DMS79 treated with DMSO at 0.1 percent for 48 hours (cell line): ENCODE results near the gene OR5AS1.
"Not testable (repeated sequence)": the region's sequence is repeated elsewhere in the genome, so short reads cannot be mapped to it uniquely, and the experiment has no call there.

Experiments
- DNase-seq: peaks from one replicate; lab custom pipeline; 2025; lab: John Stamatoyannopoulos, UW

The OR5AS1 gene

GRCh38 chr11:56027354-56027753 lies at the start of gene OR5AS1:
TSS of gene OR5AS1 (plus strand) at chr11:56027654. CDS start at chr11:56030419, 2,765 bp downstream.
- no peak for DNase-seq

- no peak for DNase-seq
Observed at GRCh38 chr11:55994525-55994924, 32.9 kb upstream of the OR5AS1 start, which contains the start of gene OR5F1. TSS of gene OR5F1 (minus strand) at chr11:55994625. CDS start at chr11:55994625, 0 bp downstream.

- no peak for DNase-seq
Observed at GRCh38 chr11:56010716-56011115, 16.7 kb upstream of the OR5AS1 start.

GRCh38 chr11:56013805-56014204 lies 13.6 kb upstream of the OR5AS1 start:
- DNase-seq: no peak

- no peak for DNase-seq
Observed at GRCh38 chr11:56045538-56045937, 18.1 kb downstream of the OR5AS1 start.

- DNase-seq: no peak
Observed at GRCh38 chr11:56048480-56048879, 21.0 kb downstream of the OR5AS1 start.

- DNase-seq: no peak
Observed at GRCh38 chr11:56049487-56049886, 22.0 kb downstream of the OR5AS1 start.

- DNase-seq: not testable (repeated sequence)
Observed at GRCh38 chr11:56056366-56056765, 28.9 kb downstream of the OR5AS1 start.

- not testable (repeated sequence) for DNase-seq
Observed at GRCh38 chr11:56057661-56058237, 30.3 kb downstream of the OR5AS1 start.

- DNase-seq: not testable (repeated sequence)
Observed at GRCh38 chr11:56058260-56058780, 30.9 kb downstream of the OR5AS1 start.

GRCh38 chr11:56066980-56067379 lies 39.5 kb downstream of the OR5AS1 start:
- DNase-seq: no peak
